Right cardiac atrium (tissue), 5 donors: ENCODE data around the gene MACF1. TPM values are rescaled to one million over a fixed set of nuclear protein-coding genes. Genes with fewer than 3 reads are reported as not detected.

Source experiments
- ATAC-seq, 2 donors: fragments of 200-7000 bp; cut with Tn5 transposase; one replicate each; pipeline versions ENCODE4 v1.8.0 to v1.9.1; 2020; ENCODE audit warnings: moderate library complexity in 2 of 2, mild to moderate bottlenecking in 1 of 2
- DNase-seq, 3 donors: peaks; one replicate each; pipeline ENCODE4 v3.0.0-alpha.2; 2020
- H3K27ac ChIP-seq: one replicate; pipeline ENCODE4 v1.5.1; 2013; ENCODE audit warnings: mild to moderate bottlenecking, low read length, control low read depth, moderate library complexity
- H3K27me3 ChIP-seq: one replicate; pipeline ENCODE4 v1.6.1; 2013; ENCODE audit not compliant: control insufficient read depth, insufficient read depth
- H3K4me1 ChIP-seq: one replicate; pipeline ENCODE4 v1.6.1; 2013; ENCODE audit warnings: low read length; ENCODE audit not compliant: control insufficient read depth, insufficient read depth
- H3K4me3 ChIP-seq: one replicate; pipeline ENCODE4 v1.5.1; 2013; ENCODE audit warnings: low read length, control low read depth
- H3K9me3 ChIP-seq: one replicate; pipeline ENCODE4 v1.6.1; 2013; ENCODE audit warnings: low read length; ENCODE audit not compliant: control insufficient read depth
- WGBS: extraction: QIAGEN DNeasy Blood & Tissue Kit; methylation state at CpG from one replicate; pipeline ENCODE4 v1.1.7; 2013; 5-methylcytosine and 5-hydroxymethylcytosine counted together
- intact Hi-C, 4 donors: fragments of 100-400 bp; cut with DNase I; formaldehyde crosslinking; loops; one replicate each; pipeline versions ENCODE4 v1.11.0 to v1.14.0; 2022 to 2023
- polyA plus RNA-seq: library from polyadenylated mRNA; stranded (reverse); fragments of 200-250 nt; gene quantifications from one replicate; pipeline ENCODE4 v1.2.3, GENCODE V29; 2013
- total RNA-seq, 4 donors: library from RNA; stranded (reverse); fragmentation: NEBNext Ultra II Directional; extraction: Animal tissue kit (Norgen Biotek cat#: 25700); gene quantifications; one replicate each; pipeline ENCODE4 v1.2.1, GENCODE V29; 2021
- donor health status: healthy with polysubstance abuse.
- donor health status: DM: no; HTN: yes; CAD: no.
- donor health status: DM: no; HTN: no; CAD: no.
- donor health status: DM: no; HTN: yes; CAD: no; lungs with severe emphysema.
- donor health status: DM: yes; HTN: yes; CAD: no.

Gene MACF1
- total and polyA plus RNA-seq, 5 donors = 145 to 359 (median 316) TPM

DNA sequence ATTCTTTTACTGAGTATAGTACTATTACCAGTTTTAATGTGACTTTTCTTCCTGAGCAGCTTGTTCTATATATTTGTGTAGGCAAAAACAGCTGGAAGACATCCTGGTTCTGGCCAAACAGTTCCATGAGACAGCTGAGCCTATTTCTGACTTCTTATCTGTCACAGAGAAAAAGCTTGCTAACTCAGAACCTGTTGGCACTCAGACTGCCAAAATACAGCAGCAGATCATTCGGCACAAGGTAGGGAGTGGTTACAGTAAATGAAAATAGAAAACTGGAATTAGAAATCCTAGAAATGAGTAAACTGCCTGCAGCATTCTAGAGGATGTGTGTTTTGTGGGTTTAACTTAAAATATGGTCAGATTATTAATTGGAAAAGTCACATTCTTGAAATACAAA, 222.9 kb downstream of the MACF1 start:
- DNase-seq = no peak
- H3K4me3 ChIP-seq = no peak overlapping the region
- no peak overlapping the region for H3K27ac ChIP-seq
- intact Hi-C loops = loop anchor here in 1 of 4 donors (10.0 kb wide), 1 partner anchor 53 kb away; no protein-coding TSS in a partner anchor
- H3K27me3 ChIP-seq = no peaks in the 10 kb centered on the region
- WGBS = 16% methylated on average over 1 of the region's 1 CpG
- no peaks in the 10 kb centered on the region for H3K9me3 ChIP-seq
- peak; percentile 57 to 64 for ATAC-seq
- H3K4me1 ChIP-seq = peaks cover 2% of the 10 kb centered on the region

DNA sequence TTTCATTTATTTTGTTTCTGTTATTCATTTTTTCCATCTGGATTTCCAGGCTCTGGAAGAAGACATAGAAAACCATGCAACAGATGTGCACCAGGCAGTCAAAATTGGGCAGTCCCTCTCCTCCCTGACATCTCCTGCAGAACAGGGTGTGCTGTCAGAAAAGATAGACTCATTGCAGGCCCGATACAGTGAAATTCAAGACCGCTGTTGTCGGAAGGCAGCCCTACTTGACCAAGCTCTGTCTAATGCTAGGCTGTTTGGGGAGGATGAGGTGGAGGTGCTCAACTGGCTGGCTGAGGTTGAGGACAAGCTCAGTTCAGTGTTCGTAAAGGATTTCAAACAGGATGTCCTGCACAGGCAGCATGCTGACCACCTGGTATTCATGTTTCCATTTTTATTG, 223.4 kb downstream of the MACF1 start:
- ATAC-seq = no peak
- Histone ChIP-seq H3K4me1 (peaks cover 2% of the 10 kb centered on the region), H3K27me3 (no peaks in the 10 kb centered on the region), H3K9me3 (no peaks in the 10 kb centered on the region), H3K27ac (peak overlapping the region; percentile 25), H3K4me3 (no peak overlapping the region)
- intact Hi-C loops = loop anchor here in 1 of 4 donors (10.0 kb wide), 1 partner anchor 53 kb away; no protein-coding TSS in a partner anchor
- no peak for DNase-seq
- 67% methylated on average over 4 of the region's 4 CpGs for WGBS

DNA sequence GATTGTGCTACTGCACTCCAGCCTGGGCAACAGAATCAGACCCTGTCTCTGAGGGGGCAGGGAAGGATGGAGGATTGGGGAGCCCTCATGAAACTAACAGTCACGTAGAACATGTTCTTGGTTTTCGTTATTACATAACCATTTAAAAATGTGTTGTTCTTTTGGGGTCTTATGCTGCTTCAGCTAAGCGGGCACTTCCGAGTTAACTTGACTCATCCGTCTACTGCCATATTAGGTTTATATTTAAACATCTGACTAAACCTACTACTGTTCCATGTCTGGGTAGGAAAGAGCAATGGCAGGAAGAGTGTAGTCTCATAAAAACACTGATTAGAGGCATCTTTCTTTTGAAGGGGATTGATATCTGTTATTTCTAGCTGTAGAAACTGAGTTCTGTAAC, 227.4 kb downstream of the MACF1 start:
- no peak for ATAC-seq
- H3K27me3 ChIP-seq = no peaks in the 10 kb centered on the region
- 88% methylated on average over 5 of the region's 5 CpGs for WGBS
- no peaks in the 10 kb centered on the region for H3K9me3 ChIP-seq
- peaks cover 4% of the 10 kb centered on the region for H3K4me1 ChIP-seq
- no peak for DNase-seq
- H3K27ac ChIP-seq = no peak overlapping the region
- H3K4me3 ChIP-seq = no peak overlapping the region
- intact Hi-C loops = no loop called here

DNA sequence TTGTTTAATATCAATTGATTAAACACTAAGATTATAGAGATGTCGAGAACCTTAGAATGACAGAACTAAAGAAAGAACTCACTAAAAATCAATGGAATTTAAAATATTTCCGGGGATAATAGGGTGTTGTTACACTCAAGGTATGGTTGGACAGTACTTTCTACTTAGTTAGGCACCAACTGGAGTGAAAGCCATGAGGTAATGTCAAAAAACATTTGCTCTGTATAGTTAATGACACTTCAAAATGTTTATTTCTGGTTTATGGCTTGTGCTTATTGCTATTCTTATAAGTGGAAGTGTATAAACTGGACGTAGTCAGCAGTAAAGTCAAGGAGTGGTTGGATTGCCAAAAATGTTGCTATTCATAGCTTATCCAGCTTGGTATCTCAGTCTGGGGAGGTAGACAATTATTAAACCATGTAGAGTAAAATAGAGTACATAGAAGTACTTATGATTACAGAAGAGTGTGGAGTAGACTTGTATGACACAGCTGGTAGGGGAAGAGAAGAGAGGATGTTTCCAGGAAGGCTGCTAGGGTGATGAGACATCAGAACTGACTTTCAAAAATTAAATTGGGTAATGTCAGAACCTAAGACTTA, 230.4 kb downstream of the MACF1 start:
- Histone ChIP-seq H3K27ac (no peak overlapping the region), H3K4me1 (peaks cover 2% of the 10 kb centered on the region), H3K27me3 (no peaks in the 10 kb centered on the region), H3K9me3 (no peaks in the 10 kb centered on the region), H3K4me3 (no peak overlapping the region)
- DNase-seq (no peak), ATAC-seq (peak; percentile 88)
- intact Hi-C loops = no loop called here
- WGBS = 65% methylated on average over 3 of the region's 3 CpGs

DNA sequence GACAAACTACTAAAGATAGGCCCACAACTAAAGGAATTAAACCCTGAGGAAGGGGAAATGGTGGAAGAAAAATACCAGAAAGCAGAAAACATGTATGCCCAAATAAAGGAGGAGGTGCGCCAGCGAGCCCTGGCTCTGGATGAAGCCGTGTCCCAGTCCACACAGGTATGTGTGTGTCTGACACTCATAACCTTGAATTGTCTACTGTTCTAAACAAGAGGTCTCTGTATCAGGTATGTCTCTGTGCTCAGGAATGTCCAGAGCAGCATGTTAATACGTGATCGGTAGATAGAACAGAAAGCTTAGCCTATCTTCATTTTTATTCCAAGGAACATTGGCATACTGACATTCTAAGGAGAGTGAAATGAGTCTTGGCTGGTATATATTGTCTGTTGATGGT, 231.1 kb downstream of the MACF1 start:
- H3K27ac ChIP-seq = no peak overlapping the region

DNA sequence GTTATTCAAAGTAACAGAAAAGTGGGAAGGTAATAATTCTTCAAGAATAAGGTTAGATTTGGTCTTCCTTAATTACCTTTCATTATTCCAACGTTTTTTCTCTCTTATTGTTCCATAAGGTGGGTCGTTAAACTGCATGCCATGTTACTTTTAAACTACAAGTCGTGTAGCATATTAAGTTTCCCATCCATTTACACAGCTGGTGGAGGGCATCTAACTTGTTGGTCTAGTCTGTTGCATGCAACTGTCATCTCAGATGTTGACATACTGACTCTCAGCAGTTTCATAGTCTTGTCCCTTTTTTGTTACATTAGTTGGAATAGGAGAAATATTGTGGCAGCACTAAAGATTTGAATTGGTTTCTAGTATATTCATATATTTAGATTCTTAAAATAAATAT, 232.3 kb downstream of the MACF1 start:
- 77% methylated on average over 3 of the region's 3 CpGs for WGBS
- intact Hi-C loops = no loop called here

More for the DNA sequence above, 231.1 kb downstream of the MACF1 start:
- peaks cover 2% of the 10 kb centered on the region for H3K4me1 ChIP-seq
- no peak for DNase-seq
- no peak overlapping the region for H3K4me3 ChIP-seq
- no peaks in the 10 kb centered on the region for H3K27me3 ChIP-seq
- intact Hi-C loops = no loop called here
- WGBS = 86% methylated on average over 5 of the region's 5 CpGs
- H3K9me3 ChIP-seq = no peaks in the 10 kb centered on the region
- peak in 1 of 2 donors; percentile 46 for ATAC-seq

DNA sequence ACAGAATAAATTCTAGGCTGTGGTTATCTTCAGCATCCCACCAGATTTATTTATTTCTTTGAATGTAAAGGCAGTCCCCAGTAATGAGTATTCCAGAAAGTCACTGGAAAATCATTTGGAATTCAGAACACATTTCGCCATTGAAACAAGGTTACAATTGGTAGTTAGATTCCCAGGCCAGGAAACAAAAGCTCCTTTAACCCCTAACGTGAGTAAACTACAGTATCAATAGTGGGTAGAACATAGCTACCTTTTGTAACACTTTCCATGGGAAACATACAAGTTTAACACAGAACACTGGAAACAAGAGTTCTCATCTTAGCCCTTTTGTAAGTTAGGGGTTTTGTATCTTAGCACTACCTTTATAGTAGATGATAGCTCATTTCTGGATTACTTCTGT, 233.5 kb downstream of the MACF1 start:
- intact Hi-C loops = no loop called here
- H3K9me3 ChIP-seq = no peaks in the 10 kb centered on the region
- peaks cover 2% of the 10 kb centered on the region for H3K4me1 ChIP-seq
- ATAC-seq (no peak), DNase-seq (no peak)
- WGBS = 87% methylated on average over 2 of the region's 2 CpGs
- H3K27ac ChIP-seq = no peak overlapping the region
- no peak overlapping the region for H3K4me3 ChIP-seq
- H3K27me3 ChIP-seq = no peaks in the 10 kb centered on the region

More for the DNA sequence above, 232.3 kb downstream of the MACF1 start:
- H3K4me1 ChIP-seq = peaks cover 2% of the 10 kb centered on the region
- no peak overlapping the region for H3K27ac ChIP-seq
- DNase-seq = no peak
- H3K4me3 ChIP-seq = no peak overlapping the region
- no peaks in the 10 kb centered on the region for H3K27me3 ChIP-seq
- ATAC-seq = no peak
- no peaks in the 10 kb centered on the region for H3K9me3 ChIP-seq

DNA sequence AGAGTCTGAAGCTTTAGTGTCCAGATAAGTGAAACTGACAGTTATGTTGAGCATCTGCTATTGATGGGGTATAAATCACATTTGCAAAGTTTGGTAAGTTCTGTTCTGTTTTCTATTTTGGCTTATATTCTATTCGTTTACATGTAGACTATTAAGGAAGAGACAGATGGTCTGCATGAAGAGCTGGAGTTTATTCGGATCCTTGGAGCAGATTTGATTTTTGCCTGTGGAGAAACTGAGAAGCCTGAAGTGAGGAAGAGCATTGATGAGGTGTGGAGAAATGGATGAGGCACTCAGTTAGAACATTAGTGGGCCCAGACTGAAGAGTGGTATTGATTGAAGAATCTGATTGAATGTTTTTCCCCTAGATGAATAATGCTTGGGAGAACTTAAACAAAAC, 236.4 kb downstream of the MACF1 start:
- H3K27ac ChIP-seq = no peak overlapping the region
- intact Hi-C loops = no loop called here
- no peaks in the 10 kb centered on the region for H3K27me3 ChIP-seq
- no peaks in the 10 kb centered on the region for H3K4me1 ChIP-seq
- DNase-seq = no peak
- ATAC-seq = no peak
- H3K4me3 ChIP-seq = no peak overlapping the region
- 78% methylated on average over 2 of the region's 2 CpGs for WGBS
- H3K9me3 ChIP-seq = no peaks in the 10 kb centered on the region

DNA sequence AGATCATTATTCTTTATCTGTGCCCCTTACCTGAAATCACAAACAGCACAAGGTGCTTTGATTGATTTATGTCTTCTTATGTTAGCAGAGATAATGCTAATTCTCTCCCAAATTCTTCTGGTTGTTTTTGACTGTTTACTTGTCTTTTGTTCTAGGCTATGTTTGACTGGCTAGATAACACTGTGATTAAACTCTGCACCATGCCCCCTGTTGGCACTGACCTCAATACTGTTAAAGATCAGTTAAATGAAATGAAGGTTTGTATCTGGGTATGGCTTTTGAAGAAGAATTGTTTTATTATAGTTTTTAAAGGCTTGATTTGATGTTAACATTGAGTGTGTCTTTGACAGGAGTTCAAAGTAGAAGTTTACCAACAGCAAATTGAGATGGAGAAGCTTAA, 237.3 kb downstream of the MACF1 start:
- DNase-seq (no peak), ATAC-seq (no peak)
- Histone ChIP-seq H3K4me1 (no peaks in the 10 kb centered on the region), H3K27ac (no peak overlapping the region), H3K4me3 (no peak overlapping the region), H3K9me3 (no peaks in the 10 kb centered on the region), H3K27me3 (no peaks in the 10 kb centered on the region)
- intact Hi-C loops = no loop called here

DNA sequence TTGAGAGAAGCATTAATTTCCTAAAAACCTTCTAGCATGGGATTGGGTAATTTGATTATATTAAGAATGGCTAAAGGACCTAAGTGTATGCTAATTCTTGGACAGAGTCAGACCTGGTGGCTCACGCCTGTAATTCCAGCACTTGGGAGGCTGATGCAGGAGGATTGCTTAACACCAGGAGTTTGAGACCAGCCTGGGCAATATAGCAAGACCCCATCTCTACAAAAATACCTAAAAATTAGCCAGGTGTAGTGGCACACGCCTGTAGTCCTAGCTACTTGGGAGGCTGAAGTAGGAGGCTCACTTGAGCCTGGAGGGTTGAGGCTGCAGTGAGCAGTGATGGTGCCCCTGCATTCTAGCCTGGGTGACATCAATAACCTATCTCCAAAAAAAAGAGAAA, 241.1 kb downstream of the MACF1 start:
- no peak for ATAC-seq
- no peaks in the 10 kb centered on the region for H3K9me3 ChIP-seq
- H3K4me1 ChIP-seq = no peaks in the 10 kb centered on the region
- no peak overlapping the region for H3K4me3 ChIP-seq
- no peaks in the 10 kb centered on the region for H3K27me3 ChIP-seq
- no peak for DNase-seq
- no peak overlapping the region for H3K27ac ChIP-seq
- intact Hi-C loops = no loop called here
- WGBS = 97% methylated on average over 2 of the region's 2 CpGs

DNA sequence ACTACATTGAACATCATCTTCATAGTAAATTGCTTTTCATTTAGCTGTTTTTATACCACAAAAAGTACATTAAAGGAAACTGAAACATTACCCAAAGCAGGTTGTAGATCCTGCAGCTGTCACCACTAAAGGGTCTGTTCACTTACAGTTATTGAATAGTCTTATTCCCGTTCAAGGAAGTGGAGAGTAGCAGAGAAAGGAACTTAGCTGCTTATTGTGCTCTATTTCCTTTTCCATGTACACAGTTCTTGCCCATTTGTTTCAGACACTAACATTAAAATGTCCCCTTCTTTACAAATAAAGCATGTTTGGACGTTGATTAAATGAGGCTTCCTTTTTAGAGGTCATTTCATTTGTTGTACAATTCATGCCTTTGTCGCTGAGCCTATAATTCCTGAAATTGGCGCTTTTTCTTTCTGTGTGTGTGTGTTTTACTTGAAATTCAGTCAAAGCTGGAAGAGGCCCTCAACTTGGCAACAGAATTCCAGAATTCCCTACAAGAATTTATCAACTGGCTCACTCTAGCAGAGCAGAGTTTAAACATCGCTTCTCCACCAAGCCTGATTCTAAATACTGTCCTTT, 242.6 kb downstream of the MACF1 start:
- Histone ChIP-seq H3K27me3 (no peaks in the 10 kb centered on the region), H3K4me3 (no peak overlapping the region), H3K9me3 (no peaks in the 10 kb centered on the region), H3K27ac (no peak overlapping the region), H3K4me1 (no peaks in the 10 kb centered on the region)
- DNase-seq = no peak
- 56% methylated on average over 5 of the region's 5 CpGs for WGBS
- intact Hi-C loops = no loop called here
- ATAC-seq = no peak
